ENCODE results near the gene UBE3B. TPM values are rescaled to one million over a fixed set of nuclear protein-coding genes. Genes with fewer than 3 reads are reported as not detected.
A peak's percentile ranks its signal among the peaks of the same experiment; 100 is the strongest.

The UBE3B gene
- total RNA-seq, 1 donor from 2014 or later: 44.2 TPM

- H3K36me3 Mint-ChIP-seq (ENCODE audit: unreplicated experiment): peaks cover 4% of the 10 kb centered on the region
- peaks cover 13% of the 10 kb centered on the region for H3K27me3 Mint-ChIP-seq (ENCODE audit: unreplicated experiment)
- H3K4me1 Mint-ChIP-seq (ENCODE audit: low read depth, unreplicated experiment): peaks cover 51% of the 10 kb centered on the region
- DNase-seq: peak; percentile 80
- TF ChIP-seq, protein P1, sequence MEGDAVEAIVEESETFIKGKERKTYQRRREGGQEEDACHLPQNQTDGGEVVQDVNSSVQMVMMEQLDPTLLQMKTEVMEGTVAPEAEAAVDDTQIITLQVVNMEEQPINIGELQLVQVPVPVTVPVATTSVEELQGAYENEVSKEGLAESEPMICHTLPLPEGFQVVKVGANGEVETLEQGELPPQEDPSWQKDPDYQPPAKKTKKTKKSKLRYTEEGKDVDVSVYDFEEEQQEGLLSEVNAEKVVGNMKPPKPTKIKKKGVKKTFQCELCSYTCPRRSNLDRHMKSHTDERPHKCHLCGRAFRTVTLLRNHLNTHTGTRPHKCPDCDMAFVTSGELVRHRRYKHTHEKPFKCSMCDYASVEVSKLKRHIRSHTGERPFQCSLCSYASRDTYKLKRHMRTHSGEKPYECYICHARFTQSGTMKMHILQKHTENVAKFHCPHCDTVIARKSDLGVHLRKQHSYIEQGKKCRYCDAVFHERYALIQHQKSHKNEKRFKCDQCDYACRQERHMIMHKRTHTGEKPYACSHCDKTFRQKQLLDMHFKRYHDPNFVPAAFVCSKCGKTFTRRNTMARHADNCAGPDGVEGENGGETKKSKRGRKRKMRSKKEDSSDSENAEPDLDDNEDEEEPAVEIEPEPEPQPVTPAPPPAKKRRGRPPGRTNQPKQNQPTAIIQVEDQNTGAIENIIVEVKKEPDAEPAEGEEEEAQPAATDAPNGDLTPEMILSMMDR (IDR thresholded peaks at IDR 0.05; ENCODE audit: partially characterized antibody, unreplicated experiment): peak; percentile 79
- H3K9me3 Mint-ChIP-seq (ENCODE audit: unreplicated experiment): peaks cover 12% of the 10 kb centered on the region
- H3K4me3 Mint-ChIP-seq (ENCODE audit: unreplicated experiment): peak overlapping the region; percentile 68
- H3K27ac Mint-ChIP-seq (ENCODE audit: unreplicated experiment): peak overlapping the region; percentile 94
These were observed 41.6 kb downstream of the UBE3B start for GRCh38 chr12:109518820-109519665.

- H3K4me3 Mint-ChIP-seq (ENCODE audit: unreplicated experiment): no peak overlapping the region
- DNase-seq: no peak
- H3K27me3 Mint-ChIP-seq (ENCODE audit: unreplicated experiment): peaks cover 13% of the 10 kb centered on the region
- H3K9me3 Mint-ChIP-seq (ENCODE audit: unreplicated experiment): peaks cover 12% of the 10 kb centered on the region
- H3K27ac Mint-ChIP-seq (ENCODE audit: unreplicated experiment): no peak overlapping the region
- H3K36me3 Mint-ChIP-seq (ENCODE audit: unreplicated experiment): peaks cover 4% of the 10 kb centered on the region
- peaks cover 46% of the 10 kb centered on the region for H3K4me1 Mint-ChIP-seq (ENCODE audit: low read depth, unreplicated experiment)
- TF ChIP-seq, protein P1 (IDR thresholded peaks at IDR 0.05; ENCODE audit: partially characterized antibody, unreplicated experiment): no peak
These were observed 42.4 kb downstream of the UBE3B start for GRCh38 chr12:109519787-109520186.

DNA sequence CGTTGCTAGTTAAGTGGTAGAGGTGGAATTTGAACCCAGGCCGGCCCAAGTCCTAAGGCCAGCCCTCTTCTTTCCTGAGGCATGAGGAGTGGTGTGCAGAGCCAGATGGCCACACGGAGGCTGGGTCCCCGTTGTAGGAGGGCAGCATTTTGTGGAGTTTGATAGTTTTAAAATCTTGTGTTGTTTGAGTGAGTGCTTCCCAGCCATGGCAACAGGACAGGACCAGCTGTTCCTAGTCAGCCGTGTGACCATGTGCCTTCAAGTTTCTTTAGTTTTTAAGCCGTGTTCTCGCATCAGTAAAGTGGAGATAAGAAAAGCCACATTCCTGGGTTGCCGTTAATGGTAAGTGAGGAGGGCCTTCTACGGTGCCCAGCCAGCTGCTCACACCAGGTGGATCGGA lies 44.4 kb downstream of the UBE3B start:
- H3K27me3 Mint-ChIP-seq (ENCODE audit: unreplicated experiment): peaks cover 12% of the 10 kb centered on the region
- DNase-seq: no peak
- peaks cover 4% of the 10 kb centered on the region for H3K36me3 Mint-ChIP-seq (ENCODE audit: unreplicated experiment)
- peaks cover 12% of the 10 kb centered on the region for H3K9me3 Mint-ChIP-seq (ENCODE audit: unreplicated experiment)
- H3K4me3 Mint-ChIP-seq (ENCODE audit: unreplicated experiment): no peak overlapping the region
- peaks cover 44% of the 10 kb centered on the region for H3K4me1 Mint-ChIP-seq (ENCODE audit: low read depth, unreplicated experiment)
- no peak overlapping the region for H3K27ac Mint-ChIP-seq (ENCODE audit: unreplicated experiment)
- TF ChIP-seq, protein P1 (IDR thresholded peaks at IDR 0.05; ENCODE audit: partially characterized antibody, unreplicated experiment): no peak

- Mint-ChIP-seq H3K27me3 (ENCODE audit: unreplicated experiment) (peaks cover 9% of the 10 kb centered on the region), H3K4me1 (ENCODE audit: low read depth, unreplicated experiment) (peaks cover 35% of the 10 kb centered on the region), H3K36me3 (ENCODE audit: unreplicated experiment) (peaks cover 4% of the 10 kb centered on the region), H3K27ac (ENCODE audit: unreplicated experiment) (peak overlapping the region; percentile 44), H3K9me3 (ENCODE audit: unreplicated experiment) (peaks cover 9% of the 10 kb centered on the region), H3K4me3 (ENCODE audit: unreplicated experiment) (peak overlapping the region; percentile 56)
- no peak for DNase-seq
- TF ChIP-seq, protein P1 (IDR thresholded peaks at IDR 0.05; ENCODE audit: partially characterized antibody, unreplicated experiment): no peak
These were observed 45.6 kb downstream of the UBE3B start for GRCh38 chr12:109523071-109523470.

- DNase-seq: no peak
- peaks cover 31% of the 10 kb centered on the region for H3K4me1 Mint-ChIP-seq (ENCODE audit: low read depth, unreplicated experiment)
- no peak overlapping the region for H3K27ac Mint-ChIP-seq (ENCODE audit: unreplicated experiment)
- peaks cover 4% of the 10 kb centered on the region for H3K36me3 Mint-ChIP-seq (ENCODE audit: unreplicated experiment)
- TF ChIP-seq, protein P1 (IDR thresholded peaks at IDR 0.05; ENCODE audit: partially characterized antibody, unreplicated experiment): no peak
- no peak overlapping the region for H3K4me3 Mint-ChIP-seq (ENCODE audit: unreplicated experiment)
- peaks cover 9% of the 10 kb centered on the region for H3K27me3 Mint-ChIP-seq (ENCODE audit: unreplicated experiment)
- H3K9me3 Mint-ChIP-seq (ENCODE audit: unreplicated experiment): peaks cover 9% of the 10 kb centered on the region
These were observed 46.1 kb downstream of the UBE3B start for GRCh38 chr12:109523504-109523903.

Measured in glutamatergic neuron (in vitro differentiated cells).